H9 (cell line): Measurements from ENCODE around the gene RHBDL2. TPM values are rescaled to one million over a fixed set of nuclear protein-coding genes. Genes with fewer than 3 reads are reported as not detected.

Experiments
- total RNA-seq: library from RNA; stranded (reverse); gene quantifications from 2 replicates; pipeline ENCODE4 v1.2.1, GENCODE V29; 2021

RHBDL2 gene
- total RNA-seq, 1 experiment from 2014 or later: not detected

Other genes with a start within 250 kb of the RHBDL2 start
- gene RRAGC, start 82.1 kb downstream of the RHBDL2 start, total RNA-seq: 17.9 and 19.1 TPM in 2 replicates
- 33.1 and 35.2 TPM in 2 replicates for gene MYCBP, start 68.5 kb downstream of the RHBDL2 start, total RNA-seq
- gene GJA9, start 60.2 kb downstream of the RHBDL2 start, total RNA-seq: not detected in 2 replicates
- gene AKIRIN1, start 49.4 kb upstream of the RHBDL2 start, total RNA-seq: 235 and 237 TPM in 2 replicates
- gene NDUFS5, start 84.5 kb upstream of the RHBDL2 start, total RNA-seq: 367 and 376 TPM in 2 replicates